OCI-LY3 (cell line): ENCODE measurements around the gene ACOX3.
A peak's percentile ranks its signal among the peaks of the same experiment; 100 is the strongest.

Source experiments
- H2AFZ ChIP-seq: fragments of 200-600, 300-600 bp; shearing (Covaris generic); 2 replicates; pipeline ENCODE4 v1.6.0; 2014; ENCODE audit warnings: antibody characterized with exemption, low read depth, low read length
- H3K27ac ChIP-seq: fragments of 200-600, 300-600 bp; sonication (generic); 2 replicates; pipeline ENCODE4 v1.5.1; 2014; ENCODE audit warnings: mild to moderate bottlenecking, low read length, moderate library complexity, mixed read lengths
- H3K27me3 ChIP-seq: fragments of 200-600, 300-600 bp; sonication (generic); 2 replicates; pipeline ENCODE4 v1.6.1; 2014; ENCODE audit warnings: low read depth, low read length, mixed read lengths
- H3K36me3 ChIP-seq: fragments of 200-600, 300-600 bp; sonication (generic); replicated peaks from 2 replicates; pipeline ENCODE3; 2014; ENCODE audit warnings: low read depth, low read length, mixed read lengths
- H3K4me1 ChIP-seq: fragments of 300-600, 200-600 bp; sonication (generic); 2 replicates; pipeline ENCODE4 v1.6.1; 2014; ENCODE audit warnings: low read length, mixed read lengths
- H3K4me2 ChIP-seq: fragments of 200-600, 300-600 bp; sonication (generic); 2 replicates; pipeline ENCODE4 v1.6.1; 2014; ENCODE audit warnings: low read length, mixed read lengths
- H3K4me3 ChIP-seq: fragments of 300-600, 200-600 bp; sonication (generic); 2 replicates; pipeline ENCODE4 v1.5.1; 2014; ENCODE audit warnings: antibody characterized with exemption, mild to moderate bottlenecking, low read length, moderate library complexity
- H3K79me2 ChIP-seq: fragments of 300-600, 200-600 bp; shearing (Covaris generic); 2 replicates; pipeline ENCODE4 v1.6.1; 2014; ENCODE audit warnings: mild to moderate bottlenecking, low read length, mixed read lengths
- H3K9ac ChIP-seq: fragments of 300-600, 200-600 bp; shearing (Covaris generic); 2 replicates; pipeline ENCODE4 v1.6.0; 2014; ENCODE audit warnings: mild to moderate bottlenecking, low read length, moderate library complexity
- H3K9me3 ChIP-seq: fragments of 200-600, 300-600 bp; shearing (Covaris generic); 2 replicates; pipeline ENCODE4 v1.6.1; 2014; ENCODE audit warnings: low read length, mixed read lengths; ENCODE audit not compliant: insufficient read depth
- H4K20me1 ChIP-seq: fragments of 200-600, 300-600 bp; sonication (generic); 2 replicates; pipeline ENCODE4 v1.6.1; 2016; ENCODE audit warnings: low read length, mixed read lengths; ENCODE audit not compliant: insufficient read depth
- CTCF ChIP-seq: fragments of 200-600, 300-600 bp; sonication (generic); IDR thresholded peaks from 2 replicates; pipeline ENCODE4 v1.5.1; 2014; ENCODE audit warnings: antibody characterized with exemption, low read length, low read depth
- EZH2phosphoT487 ChIP-seq: fragments of 200-600 bp; shearing (Covaris generic); IDR thresholded peaks from 2 replicates; pipeline ENCODE4 v1.6.1; 2018; ENCODE audit warnings: antibody characterized with exemption, mixed run types, low read depth

The ACOX3 gene

GRCh38 chr4:8322794-8323704, 117.5 kb downstream of the ACOX3 start:
- Histone ChIP-seq H3K79me2 (no peaks in the 10 kb centered on the region), H4K20me1 (no peaks in the 10 kb centered on the region), H3K36me3 (no peaks in the 10 kb centered on the region), H3K9ac (no peak overlapping the region), H3K27ac (no peak overlapping the region), H3K4me3 (no peak overlapping the region), H3K4me2 (no peak overlapping the region), H3K9me3 (no peaks in the 10 kb centered on the region), H2AFZ (no peak overlapping the region), H3K27me3 (no peaks in the 10 kb centered on the region), H3K4me1 (no peaks in the 10 kb centered on the region)
- TF ChIP-seq EZH2phosphoT487 (no peak), CTCF (no peak)

- Histone ChIP-seq H3K4me1 (no peaks in the 10 kb centered on the region), H3K9me3 (no peaks in the 10 kb centered on the region), H2AFZ (no peak overlapping the region), H3K79me2 (no peaks in the 10 kb centered on the region), H3K27ac (no peak overlapping the region), H3K9ac (no peak overlapping the region), H3K4me2 (no peak overlapping the region), H3K27me3 (no peaks in the 10 kb centered on the region), H3K36me3 (no peaks in the 10 kb centered on the region), H3K4me3 (no peak overlapping the region), H4K20me1 (no peaks in the 10 kb centered on the region)
- no peak for TF ChIP-seq EZH2phosphoT487
- TF ChIP-seq CTCF, result no peak
Measured at GRCh38 chr4:8321771-8322170, 118.8 kb downstream of the ACOX3 start.

GRCh38 chr4:8321220-8321619, 119.3 kb downstream of the ACOX3 start:
- H3K4me1 ChIP-seq, result no peaks in the 10 kb centered on the region
- no peaks in the 10 kb centered on the region for H3K9me3 ChIP-seq
- H3K79me2 ChIP-seq, result no peaks in the 10 kb centered on the region
- no peak overlapping the region for H2AFZ ChIP-seq
- no peak overlapping the region for H3K9ac ChIP-seq
- no peak for TF ChIP-seq CTCF
- H3K36me3 ChIP-seq, result no peaks in the 10 kb centered on the region
- H3K27me3 ChIP-seq, result no peaks in the 10 kb centered on the region
- H3K4me2 ChIP-seq, result no peak overlapping the region
- no peak overlapping the region for H3K4me3 ChIP-seq
- H3K27ac ChIP-seq, result no peak overlapping the region
- no peaks in the 10 kb centered on the region for H4K20me1 ChIP-seq

- Histone ChIP-seq H2AFZ (no peak overlapping the region), H3K27ac (no peak overlapping the region), H3K36me3 (no peaks in the 10 kb centered on the region), H3K4me3 (no peak overlapping the region), H3K4me1 (no peaks in the 10 kb centered on the region), H3K79me2 (no peaks in the 10 kb centered on the region), H4K20me1 (no peaks in the 10 kb centered on the region), H3K4me2 (no peak overlapping the region), H3K27me3 (0 out of 2 replicates have a peak, but pooled peaks cover 1% of the 10 kb centered on the region), H3K9ac (no peak overlapping the region), H3K9me3 (no peaks in the 10 kb centered on the region)
- TF ChIP-seq EZH2phosphoT487 (no peak), CTCF (peak; percentile 43)
Measured at GRCh38 chr4:8320386-8320750, 120.2 kb downstream of the ACOX3 start.
